Liver (tissue), 3 donors: Measurements from ENCODE around the gene TENT5C.

Experiments used
- HNF4G ChIP-seq: IDR thresholded peaks from 2 replicates; pipeline ENCODE4 v1.6.1; 2016; ENCODE audit warnings: antibody characterized with exemption
- JUND ChIP-seq, 2 donors: IDR thresholded peaks; 2 replicates each; pipeline ENCODE4 v1.6.1; 2016; ENCODE audit warnings: antibody characterized with exemption in 2 of 2
- TAF1 ChIP-seq: conservative IDR thresholded peaks from 2 replicates; pipeline ENCODE4 v1.6.1; 2016; ENCODE audit warnings: antibody characterized with exemption, mild to moderate bottlenecking
- TF ChIP-seq, protein P1 (sequence below): fragments of 150-350 bp; IDR thresholded peaks from 2 replicates; pipeline ENCODE4 v1.5.1; 2017; ENCODE audit warnings: improper control_type of control experiment, low read depth, low read length; ENCODE audit not compliant: missing input control
- TF ChIP-seq, protein P2 (sequence below): IDR thresholded peaks from 2 replicates; pipeline ENCODE4 v1.6.1; 2016; ENCODE audit warnings: antibody characterized with exemption, mild to moderate bottlenecking
- donor health status: healthy.
- donor health status: healthy.

DNA sequence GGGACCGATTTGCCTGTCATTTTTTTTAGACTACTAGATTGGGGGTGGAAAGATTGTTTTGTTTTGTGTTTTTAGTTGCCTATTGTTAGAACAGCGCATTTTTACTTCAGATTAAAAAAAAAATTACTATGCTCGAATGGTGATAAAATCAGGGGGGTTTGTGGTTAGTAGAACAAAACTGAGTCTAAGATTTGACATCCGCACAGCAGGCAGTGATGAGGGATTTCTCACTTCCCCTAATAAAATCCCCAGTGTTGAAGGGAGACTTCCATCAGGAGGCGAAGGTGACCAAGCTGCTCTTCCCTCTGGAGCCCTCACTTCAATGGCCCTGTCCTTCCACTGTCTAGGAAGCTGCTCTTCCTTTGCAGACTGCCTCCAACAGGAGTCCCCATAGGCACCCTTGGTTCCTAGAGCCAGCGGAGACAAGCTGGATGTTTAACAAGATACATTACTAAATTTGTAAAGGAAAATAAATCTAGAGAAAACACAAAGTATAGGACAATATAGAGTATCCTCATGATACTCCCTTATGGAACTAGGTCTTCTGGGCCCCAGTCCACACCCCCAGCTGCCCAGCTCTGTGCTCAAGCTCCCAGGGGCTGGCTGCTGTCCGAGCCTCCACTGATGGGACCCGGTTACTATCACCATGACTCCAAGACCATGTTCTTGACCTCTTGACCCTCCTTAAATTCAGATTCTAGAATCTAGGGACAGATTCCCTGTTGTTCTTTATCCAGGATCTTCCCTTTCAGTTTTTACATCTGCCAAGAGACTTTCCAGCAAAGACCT lies 31.0 kb downstream of the TENT5C start:
- TF ChIP-seq, protein P1, sequence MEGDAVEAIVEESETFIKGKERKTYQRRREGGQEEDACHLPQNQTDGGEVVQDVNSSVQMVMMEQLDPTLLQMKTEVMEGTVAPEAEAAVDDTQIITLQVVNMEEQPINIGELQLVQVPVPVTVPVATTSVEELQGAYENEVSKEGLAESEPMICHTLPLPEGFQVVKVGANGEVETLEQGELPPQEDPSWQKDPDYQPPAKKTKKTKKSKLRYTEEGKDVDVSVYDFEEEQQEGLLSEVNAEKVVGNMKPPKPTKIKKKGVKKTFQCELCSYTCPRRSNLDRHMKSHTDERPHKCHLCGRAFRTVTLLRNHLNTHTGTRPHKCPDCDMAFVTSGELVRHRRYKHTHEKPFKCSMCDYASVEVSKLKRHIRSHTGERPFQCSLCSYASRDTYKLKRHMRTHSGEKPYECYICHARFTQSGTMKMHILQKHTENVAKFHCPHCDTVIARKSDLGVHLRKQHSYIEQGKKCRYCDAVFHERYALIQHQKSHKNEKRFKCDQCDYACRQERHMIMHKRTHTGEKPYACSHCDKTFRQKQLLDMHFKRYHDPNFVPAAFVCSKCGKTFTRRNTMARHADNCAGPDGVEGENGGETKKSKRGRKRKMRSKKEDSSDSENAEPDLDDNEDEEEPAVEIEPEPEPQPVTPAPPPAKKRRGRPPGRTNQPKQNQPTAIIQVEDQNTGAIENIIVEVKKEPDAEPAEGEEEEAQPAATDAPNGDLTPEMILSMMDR, result no peak
- no peak for TF ChIP-seq TAF1
- no peak for TF ChIP-seq JUND (IDR thresholded peaks at IDR 0.05)
- TF ChIP-seq, protein P2, sequence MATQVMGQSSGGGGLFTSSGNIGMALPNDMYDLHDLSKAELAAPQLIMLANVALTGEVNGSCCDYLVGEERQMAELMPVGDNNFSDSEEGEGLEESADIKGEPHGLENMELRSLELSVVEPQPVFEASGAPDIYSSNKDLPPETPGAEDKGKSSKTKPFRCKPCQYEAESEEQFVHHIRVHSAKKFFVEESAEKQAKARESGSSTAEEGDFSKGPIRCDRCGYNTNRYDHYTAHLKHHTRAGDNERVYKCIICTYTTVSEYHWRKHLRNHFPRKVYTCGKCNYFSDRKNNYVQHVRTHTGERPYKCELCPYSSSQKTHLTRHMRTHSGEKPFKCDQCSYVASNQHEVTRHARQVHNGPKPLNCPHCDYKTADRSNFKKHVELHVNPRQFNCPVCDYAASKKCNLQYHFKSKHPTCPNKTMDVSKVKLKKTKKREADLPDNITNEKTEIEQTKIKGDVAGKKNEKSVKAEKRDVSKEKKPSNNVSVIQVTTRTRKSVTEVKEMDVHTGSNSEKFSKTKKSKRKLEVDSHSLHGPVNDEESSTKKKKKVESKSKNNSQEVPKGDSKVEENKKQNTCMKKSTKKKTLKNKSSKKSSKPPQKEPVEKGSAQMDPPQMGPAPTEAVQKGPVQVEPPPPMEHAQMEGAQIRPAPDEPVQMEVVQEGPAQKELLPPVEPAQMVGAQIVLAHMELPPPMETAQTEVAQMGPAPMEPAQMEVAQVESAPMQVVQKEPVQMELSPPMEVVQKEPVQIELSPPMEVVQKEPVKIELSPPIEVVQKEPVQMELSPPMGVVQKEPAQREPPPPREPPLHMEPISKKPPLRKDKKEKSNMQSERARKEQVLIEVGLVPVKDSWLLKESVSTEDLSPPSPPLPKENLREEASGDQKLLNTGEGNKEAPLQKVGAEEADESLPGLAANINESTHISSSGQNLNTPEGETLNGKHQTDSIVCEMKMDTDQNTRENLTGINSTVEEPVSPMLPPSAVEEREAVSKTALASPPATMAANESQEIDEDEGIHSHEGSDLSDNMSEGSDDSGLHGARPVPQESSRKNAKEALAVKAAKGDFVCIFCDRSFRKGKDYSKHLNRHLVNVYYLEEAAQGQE, result no peak
- no peak for TF ChIP-seq HNF4G
